ENCODE data around the gene FAM124B.

Gene FAM124B

DNA sequence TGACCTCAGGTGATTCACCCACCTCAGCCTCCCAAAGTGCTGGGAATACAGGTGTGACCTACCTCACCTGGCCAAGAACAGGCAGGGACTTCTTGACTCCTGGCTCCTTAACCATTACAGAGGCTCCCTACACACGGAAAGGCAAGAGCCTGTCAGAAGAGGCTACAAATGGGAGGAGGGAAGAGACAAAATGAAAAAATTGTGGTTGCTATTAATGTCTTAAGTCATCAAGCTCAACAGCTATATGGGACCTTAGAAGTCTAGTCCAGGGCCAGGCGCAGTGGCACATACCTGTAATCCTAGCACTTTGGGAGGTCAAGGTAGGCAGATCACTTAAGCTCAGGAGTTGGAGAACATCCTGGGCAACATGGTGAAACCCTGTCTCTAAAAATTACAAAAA, 11.5 kb upstream of the FAM124B start:
- no peak for TF ChIP-seq CTCF (IDR thresholded peaks at IDR 0.05; ENCODE audit: low read depth, low read length)
- no peak for DNase-seq (ENCODE audit: extremely low read depth, low read depth)

GRCh38 chr2:224412141-224413015, 10.5 kb upstream of the FAM124B start:
- no peak for TF ChIP-seq CTCF (IDR thresholded peaks at IDR 0.05; ENCODE audit: low read depth, low read length)
- peak; percentile 25 for DNase-seq (ENCODE audit: extremely low read depth, low read depth)

DNA sequence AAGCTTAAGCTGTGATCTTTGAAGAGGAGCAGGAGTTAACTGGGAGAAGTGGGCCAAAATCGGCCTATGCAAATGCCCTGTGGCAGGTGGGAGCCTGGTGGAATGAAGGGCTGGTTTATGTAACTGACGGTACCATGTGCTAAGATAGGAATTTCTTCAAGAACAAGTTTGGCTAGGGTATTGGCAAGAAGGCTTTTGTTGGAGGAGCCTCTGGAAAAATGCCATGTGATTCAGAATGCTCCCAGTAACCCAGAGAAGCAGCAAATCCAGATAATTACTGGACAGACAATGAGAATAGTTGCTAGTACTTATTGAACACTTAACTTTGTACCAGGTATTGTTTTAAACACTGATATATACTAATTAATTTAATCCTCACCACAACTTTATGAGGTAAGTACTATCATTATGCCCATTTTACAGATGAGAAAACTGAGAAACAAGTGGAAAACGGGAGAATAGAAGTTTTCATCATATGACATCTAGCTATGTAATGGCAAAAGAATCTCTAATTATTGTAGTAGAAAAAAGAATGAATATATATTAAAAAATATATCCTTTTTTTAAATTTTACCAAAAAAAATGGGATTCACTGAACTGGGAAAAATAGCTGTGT, 9.1 kb upstream of the FAM124B start:
- TF ChIP-seq CTCF (IDR thresholded peaks at IDR 0.05; ENCODE audit: low read depth, low read length) = no peak
- no peak for DNase-seq (ENCODE audit: extremely low read depth, low read depth)

- DNase-seq (ENCODE audit: extremely low read depth, low read depth) = no peak
- no peak for TF ChIP-seq CTCF (IDR thresholded peaks at IDR 0.05; ENCODE audit: low read depth, low read length)
Observed at GRCh38 chr2:224408676-224409075, 6.8 kb upstream of the FAM124B start.

- TF ChIP-seq CTCF (IDR thresholded peaks at IDR 0.05; ENCODE audit: low read depth, low read length) = no peak
- DNase-seq (ENCODE audit: extremely low read depth, low read depth) = no peak
Observed at GRCh38 chr2:224407241-224407701, 5.4 kb upstream of the FAM124B start.

- no peak for TF ChIP-seq CTCF (IDR thresholded peaks at IDR 0.05; ENCODE audit: low read depth, low read length)
- DNase-seq (ENCODE audit: extremely low read depth, low read depth) = no peak
Observed at GRCh38 chr2:224405841-224406370, 4.0 kb upstream of the FAM124B start.

DNA sequence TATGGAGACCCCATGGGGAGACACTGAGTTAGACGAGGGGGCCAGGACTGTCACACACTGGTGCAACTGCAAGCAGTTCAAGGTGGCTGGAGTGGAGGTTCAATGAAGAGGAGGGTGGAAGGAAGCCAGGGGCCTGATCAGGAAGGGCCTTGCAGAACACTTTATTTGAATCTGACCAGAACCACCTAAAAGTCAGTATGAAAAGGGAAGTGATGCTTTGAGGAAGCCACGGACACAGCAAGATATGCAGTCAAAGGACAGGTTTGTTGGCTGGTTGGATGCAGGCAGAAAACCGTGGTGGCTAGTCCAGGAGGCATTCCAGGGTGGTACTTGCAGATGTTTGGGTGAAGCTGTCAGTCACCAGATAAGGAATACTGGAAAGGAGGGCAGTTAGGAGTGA, 3.5 kb upstream of the FAM124B start:
- no peak for TF ChIP-seq CTCF (IDR thresholded peaks at IDR 0.05; ENCODE audit: low read depth, low read length)
- no peak for DNase-seq (ENCODE audit: extremely low read depth, low read depth)

All from AG09319 (cell line).